KOPT-K1 (cell line): Measurements from ENCODE around the gene GSTK1.
A peak's percentile ranks its signal among the peaks of the same experiment; 100 is the strongest.
"Not testable (repeated sequence)": the region's sequence is repeated elsewhere in the genome, so short reads cannot be mapped to it uniquely, and the experiment has no call there.

Experiments
- H3K27ac ChIP-seq: fragments of 200-600 bp; sonication (generic); 2 replicates; pipeline ENCODE4 v1.5.1; 2016; ENCODE audit warnings: antibody characterized with exemption, mild to moderate bottlenecking, low read depth, low read length; ENCODE audit not compliant: poor library complexity, severe bottlenecking
- H3K36me3 ChIP-seq: fragments of 200-600 bp; sonication (generic); 2 replicates; pipeline ENCODE4 v1.5.1; 2017; ENCODE audit warnings: antibody characterized with exemption, mild to moderate bottlenecking, low read length, moderate library complexity; ENCODE audit not compliant: insufficient read depth
- H3K9me3 ChIP-seq: fragments of 200-600 bp; sonication (generic); 2 replicates; pipeline ENCODE4 v1.5.1; 2017; ENCODE audit warnings: antibody characterized with exemption, low read length, mild to moderate bottlenecking; ENCODE audit not compliant: insufficient read depth, poor library complexity, severe bottlenecking

Gene GSTK1

GRCh38 chr7:143263266-143264195, at the start of gene GSTK1:
Gene GSTK1, plus strand, starts transcription at chr7:143263441. Its CDS starts 73 bp downstream, at chr7:143263514.
- H3K36me3 ChIP-seq, result peaks cover 36% of the 10 kb centered on the region
- no peaks in the 10 kb centered on the region for H3K9me3 ChIP-seq
- H3K27ac ChIP-seq, result peak within 1 kb of the TSS; percentile 75

GRCh38 chr7:143213478-143213877, 49.8 kb upstream of the GSTK1 start:
- not testable (repeated sequence) for H3K27ac ChIP-seq, H3K36me3 ChIP-seq, H3K9me3 ChIP-seq

DNA sequence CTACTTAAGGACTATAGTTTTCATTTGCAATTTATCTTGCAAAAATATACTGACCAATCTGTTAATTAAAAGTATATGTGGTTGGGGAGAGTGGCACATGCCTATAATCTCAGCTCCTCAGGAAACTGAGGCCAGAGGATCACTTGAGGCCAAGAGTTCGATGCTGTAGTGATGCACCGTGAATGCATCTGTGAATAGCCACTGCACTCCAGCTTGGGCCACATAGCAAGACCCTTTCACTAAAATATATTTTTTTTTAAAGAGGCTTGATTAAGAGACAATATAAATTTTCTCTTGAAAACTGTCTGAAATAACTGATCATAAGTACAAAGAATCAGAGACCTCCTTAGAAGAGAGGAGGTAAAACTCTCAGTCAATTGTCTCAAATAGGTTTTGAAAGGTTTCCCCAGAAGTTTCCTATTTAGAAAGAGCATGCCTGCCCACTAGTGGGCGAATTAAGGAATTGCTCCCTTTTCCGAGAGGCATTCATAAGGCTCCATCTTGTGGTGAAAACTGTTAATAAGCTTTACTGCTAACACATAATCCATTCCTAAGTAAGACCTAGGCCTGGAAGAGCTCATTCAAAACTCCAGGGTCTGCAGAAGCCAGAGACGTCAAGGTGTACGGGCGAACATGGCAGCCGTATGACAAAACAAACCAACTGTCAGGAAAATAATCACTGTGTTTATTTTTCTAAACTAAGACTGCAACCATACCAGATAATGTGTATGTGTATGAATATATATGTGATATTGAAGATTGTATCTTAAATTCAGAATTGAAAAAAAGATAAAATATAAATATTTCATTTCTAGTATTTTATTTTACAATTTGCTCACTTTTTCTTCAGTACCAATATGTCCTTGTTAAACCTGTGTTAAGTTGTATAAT, 48.2 kb upstream of the GSTK1 start:
- Histone ChIP-seq H3K27ac (no peak overlapping the region), H3K36me3 (no peaks in the 10 kb centered on the region), H3K9me3 (no peaks in the 10 kb centered on the region)

DNA sequence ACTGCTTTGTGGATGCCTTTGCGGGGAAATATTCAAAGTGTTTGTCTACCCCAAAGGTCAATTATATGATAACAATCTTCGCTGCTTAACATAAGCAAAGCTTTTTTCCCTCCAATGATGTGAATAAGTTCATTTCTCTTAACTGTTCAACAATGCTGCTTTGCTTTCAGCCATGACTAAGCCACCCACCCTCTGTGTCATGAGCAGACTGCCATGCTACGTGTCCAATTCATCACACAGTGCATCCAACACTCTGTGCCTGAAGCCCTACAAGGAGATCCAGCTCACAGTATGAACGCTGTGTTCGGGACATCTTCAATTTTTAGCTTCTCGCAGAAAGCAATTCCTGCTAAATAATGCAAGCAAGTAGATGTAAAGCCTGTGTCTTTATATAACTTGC, 47.1 kb upstream of the GSTK1 start:
- H3K27ac ChIP-seq, result no peak overlapping the region
- H3K9me3 ChIP-seq, result no peaks in the 10 kb centered on the region
- H3K36me3 ChIP-seq, result no peaks in the 10 kb centered on the region

- H3K27ac ChIP-seq, result no peak overlapping the region
- no peaks in the 10 kb centered on the region for H3K9me3 ChIP-seq
- no peaks in the 10 kb centered on the region for H3K36me3 ChIP-seq
Observed at GRCh38 chr7:143216686-143217085, 46.6 kb upstream of the GSTK1 start.

GRCh38 chr7:143217806-143218205, 45.4 kb upstream of the GSTK1 start:
- H3K9me3 ChIP-seq, result no peaks in the 10 kb centered on the region
- no peak overlapping the region for H3K27ac ChIP-seq
- no peaks in the 10 kb centered on the region for H3K36me3 ChIP-seq

DNA sequence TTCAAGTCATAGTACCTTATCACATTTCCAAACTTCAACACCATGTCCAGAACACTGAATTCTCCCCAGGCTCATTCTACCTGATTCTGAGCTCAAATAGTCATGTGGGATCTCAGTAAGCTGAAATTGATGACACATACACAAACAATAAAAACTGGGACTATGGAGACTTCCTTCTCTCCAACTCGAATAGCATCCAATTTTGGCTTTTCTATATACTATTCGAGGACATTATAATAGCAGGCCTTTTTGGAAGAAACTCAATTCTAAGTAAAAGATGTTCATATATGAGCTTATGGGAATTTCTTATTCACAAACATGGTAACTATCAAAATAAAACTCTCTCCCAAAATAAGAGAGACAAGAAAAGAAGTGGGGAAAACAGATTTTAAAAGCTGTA, 42.0 kb upstream of the GSTK1 start:
- no peaks in the 10 kb centered on the region for H3K9me3 ChIP-seq
- no peak overlapping the region for H3K27ac ChIP-seq
- H3K36me3 ChIP-seq, result no peaks in the 10 kb centered on the region

DNA sequence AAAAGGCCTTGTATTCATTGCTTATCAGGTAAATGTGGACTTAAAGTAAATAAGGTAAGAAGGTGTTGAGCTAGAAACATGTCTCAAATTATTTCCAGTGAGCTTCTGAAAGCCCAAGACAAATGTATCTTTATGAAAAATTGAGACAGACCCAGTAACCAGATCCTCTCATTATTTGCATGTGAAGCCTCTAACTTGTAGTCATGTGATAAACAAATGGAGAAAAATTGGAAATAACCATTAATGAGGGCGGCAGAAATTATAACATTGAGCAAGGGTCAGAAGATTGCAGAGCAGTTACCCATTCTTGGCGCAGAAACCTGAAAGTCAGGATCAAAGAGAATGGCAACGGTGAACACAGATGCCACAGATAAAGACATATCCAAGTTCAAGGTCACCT, 41.5 kb upstream of the GSTK1 start, which contains the start of gene TAS2R40:
Gene TAS2R40, plus strand, starts transcription at position 301 of the 400 bp plus-strand sequence. Its CDS starts 42 bp downstream, at position 343.
- no peaks in the 10 kb centered on the region for H3K9me3 ChIP-seq
- no peaks in the 10 kb centered on the region for H3K36me3 ChIP-seq
- no peak within 1 kb of the TSS for H3K27ac ChIP-seq

DNA sequence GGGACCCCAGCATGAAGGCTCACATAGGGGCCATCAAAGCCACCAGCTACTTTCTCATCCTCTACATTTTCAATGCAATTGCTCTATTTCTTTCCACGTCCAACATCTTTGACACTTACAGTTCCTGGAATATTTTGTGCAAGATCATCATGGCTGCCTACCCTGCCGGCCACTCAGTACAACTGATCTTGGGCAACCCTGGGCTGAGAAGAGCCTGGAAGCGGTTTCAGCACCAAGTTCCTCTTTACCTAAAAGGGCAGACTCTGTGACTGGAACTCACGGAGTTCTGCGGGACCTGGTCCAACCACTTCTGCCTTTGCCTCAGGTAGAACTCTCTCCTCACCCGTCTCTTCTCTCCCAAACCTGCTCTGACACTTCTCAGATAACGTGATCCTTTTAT, 40.5 kb upstream of the GSTK1 start:
- Histone ChIP-seq H3K27ac (no peak overlapping the region), H3K9me3 (no peaks in the 10 kb centered on the region), H3K36me3 (no peaks in the 10 kb centered on the region)

GRCh38 chr7:143223784-143224183, 39.5 kb upstream of the GSTK1 start:
- no peaks in the 10 kb centered on the region for H3K9me3 ChIP-seq
- H3K36me3 ChIP-seq, result no peaks in the 10 kb centered on the region
- no peak overlapping the region for H3K27ac ChIP-seq

- Histone ChIP-seq H3K27ac (no peak overlapping the region), H3K9me3 (no peaks in the 10 kb centered on the region), H3K36me3 (no peaks in the 10 kb centered on the region)
Observed at GRCh38 chr7:143225047-143225446, 38.2 kb upstream of the GSTK1 start.

- Histone ChIP-seq H3K36me3 (no peaks in the 10 kb centered on the region), H3K9me3 (no peaks in the 10 kb centered on the region), H3K27ac (no peak overlapping the region)
Observed at GRCh38 chr7:143227806-143228205, 35.4 kb upstream of the GSTK1 start.

- Histone ChIP-seq H3K36me3 (no peaks in the 10 kb centered on the region), H3K27ac (no peak overlapping the region), H3K9me3 (no peaks in the 10 kb centered on the region)
Observed at GRCh38 chr7:143229054-143229790, 34.0 kb upstream of the GSTK1 start.

GRCh38 chr7:143230602-143231457, 32.4 kb upstream of the GSTK1 start:
- H3K27ac ChIP-seq, result no peak overlapping the region
- no peaks in the 10 kb centered on the region for H3K36me3 ChIP-seq
- peaks cover 6% of the 10 kb centered on the region for H3K9me3 ChIP-seq
